Neuronal stem cell (in vitro differentiated cells): ENCODE results near the gene KRTAP5-6.

Source experiments
- DNase-seq: peaks from one replicate; pipeline ENCODE4 v3.0.0-alpha.2; 2013; ENCODE audit warnings: low spot score
- H2AFZ ChIP-seq: one replicate; pipeline ENCODE4 v1.6.1; 2013; ENCODE audit warnings: mild to moderate bottlenecking, low read length, inconsistent platforms
- H2AK5ac ChIP-seq: 2 replicates; pipeline ENCODE4 v1.6.1; 2013; ENCODE audit warnings: low read depth, mild to moderate bottlenecking, inconsistent platforms, low read length, moderate library complexity, mixed read lengths
- H2BK120ac ChIP-seq: 2 replicates; pipeline ENCODE4 v1.6.1; 2013; ENCODE audit warnings: low read depth, mild to moderate bottlenecking, inconsistent platforms, low read length, moderate library complexity, mixed read lengths
- H2BK12ac ChIP-seq: one replicate; pipeline ENCODE4 v1.6.1; 2013; ENCODE audit warnings: low read length, inconsistent platforms
- H2BK15ac ChIP-seq: 2 replicates; pipeline ENCODE4 v1.6.1; 2013; ENCODE audit warnings: mild to moderate bottlenecking, low read length, inconsistent platforms, mixed read lengths
- H2BK5ac ChIP-seq: one replicate; pipeline ENCODE4 v1.6.1; 2013; ENCODE audit warnings: inconsistent platforms, mild to moderate bottlenecking, low read length, moderate library complexity
- H3K14ac ChIP-seq: one replicate; pipeline ENCODE4 v1.6.1; 2013; ENCODE audit warnings: low read length, inconsistent platforms
- H3K18ac ChIP-seq: 2 replicates; pipeline ENCODE4 v1.6.1; 2013; ENCODE audit warnings: low read length, inconsistent platforms
- H3K23ac ChIP-seq: 2 replicates; pipeline ENCODE4 v1.6.1; 2013; ENCODE audit warnings: low read depth, mild to moderate bottlenecking, mixed read lengths, low read length, inconsistent platforms; ENCODE audit not compliant: poor library complexity
- H3K27ac ChIP-seq: replicated peaks from 3 replicates; pipeline ENCODE4 v1.5.1; 2013; ENCODE audit warnings: low read length, inconsistent platforms
- H3K27me3 ChIP-seq, 3 experiments: 2 replicates each; pipeline ENCODE4 v1.6.1; 2013; ENCODE audit warnings: low read length in 3 of 3, mild to moderate bottlenecking in 2 of 3, inconsistent platforms in 1 of 3, low read depth in 1 of 3, mixed read lengths in 1 of 3, moderate library complexity in 1 of 3; ENCODE audit not compliant: control insufficient read depth in 3 of 3, insufficient read depth in 3 of 3
- H3K36me3 ChIP-seq, 2 donors: replicated peaks in 1 of 2; 2 replicates each; pipeline ENCODE4 v1.6.1; 2013; ENCODE audit warnings: low read length in 2 of 2; ENCODE audit not compliant: control insufficient read depth in 2 of 2, insufficient read depth in 2 of 2
- H3K4ac ChIP-seq: 2 replicates; pipeline ENCODE4 v1.6.1; 2013; ENCODE audit warnings: inconsistent platforms, mild to moderate bottlenecking, low read length, moderate library complexity
- H3K4me1 ChIP-seq, 2 donors: 1 replicate in 1 of 2; 2 replicates in 1 of 2; pipeline ENCODE4 v1.6.1; 2013; ENCODE audit warnings: low read length in 2 of 2, low read depth in 1 of 2; ENCODE audit not compliant: control insufficient read depth in 2 of 2, insufficient read depth in 1 of 2
- H3K4me2 ChIP-seq: one replicate; pipeline ENCODE4 v1.6.1; 2013; ENCODE audit warnings: mild to moderate bottlenecking, low read length, inconsistent platforms; ENCODE audit not compliant: insufficient read depth, poor library complexity, severe bottlenecking
- H3K4me3 ChIP-seq, 2 donors: 2 replicates each; pipeline ENCODE4 v1.5.1; 2013; ENCODE audit warnings: low read length in 2 of 2, mild to moderate bottlenecking in 2 of 2, inconsistent platforms in 1 of 2, moderate library complexity in 1 of 2
- H3K79me1 ChIP-seq: one replicate; pipeline ENCODE4 v1.6.1; 2013; ENCODE audit warnings: low read depth, mild to moderate bottlenecking, inconsistent platforms, low read length, moderate library complexity
- H3K9ac ChIP-seq: one replicate; pipeline ENCODE4 v1.6.1; 2013; ENCODE audit warnings: mild to moderate bottlenecking, low read depth, low read length, inconsistent platforms; ENCODE audit not compliant: poor library complexity
- H3K9me3 ChIP-seq, 2 donors: replicated peaks in 1 of 2; 2 replicates each; pipeline versions ENCODE3 to v1.6.1; 2013; ENCODE audit warnings: low read length in 2 of 2, mild to moderate bottlenecking in 2 of 2, inconsistent platforms in 1 of 2, low read depth in 1 of 2, mixed read lengths in 1 of 2, moderate library complexity in 1 of 2; ENCODE audit not compliant: control insufficient read depth in 2 of 2, insufficient read depth in 1 of 2
- H4K8ac ChIP-seq: one replicate; pipeline ENCODE4 v1.6.1; 2013; ENCODE audit warnings: low read depth, mild to moderate bottlenecking, inconsistent platforms, low read length, moderate library complexity
- H4K91ac ChIP-seq: one replicate; pipeline ENCODE4 v1.6.1; 2013; ENCODE audit warnings: low read length, low read depth, mild to moderate bottlenecking, inconsistent platforms; ENCODE audit not compliant: poor library complexity
- WGBS, 2 donors: extraction: QIAGEN DNeasy Blood & Tissue Kit; methylation state at CpG; one replicate each; pipeline ENCODE4 v1.1.7; 2013; ENCODE audit warnings: missing lambda C conversion rate in 2 of 2, mixed read lengths in 1 of 2; ENCODE audit not compliant: insufficient read length in 2 of 2, insufficient replicate concordance in 1 of 2; ENCODE audit errors: extremely low coverage in 2 of 2; 5-methylcytosine and 5-hydroxymethylcytosine counted together

Gene KRTAP5-6

DNA sequence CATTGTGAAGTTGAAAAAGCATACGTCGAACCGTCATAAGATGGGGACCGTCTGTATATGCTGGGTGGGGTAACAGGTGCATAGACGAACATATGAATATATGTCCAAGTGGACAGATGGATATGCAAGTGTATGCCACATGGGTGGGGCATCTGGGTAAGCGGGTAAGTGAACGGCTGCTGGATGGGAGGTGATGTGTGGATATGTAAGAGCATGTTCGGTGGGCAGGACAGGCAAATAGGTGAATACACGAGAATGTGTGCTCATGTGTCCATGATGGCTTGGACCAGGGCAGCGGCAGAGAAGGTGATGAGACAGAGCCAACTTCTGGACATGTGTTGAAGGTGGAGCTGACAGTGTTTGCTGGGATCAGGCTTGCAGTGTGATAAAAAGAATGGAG is 41.4 kb downstream of the KRTAP5-6 start:
- Histone ChIP-seq H3K4ac (no peak overlapping the region), H3K4me2 (no peak overlapping the region), H3K18ac (no peak overlapping the region), H3K4me1 (peaks cover 0 to 2% of the 10 kb centered on the region in 2 donors), H3K4me3 (no peak overlapping the region), H2AFZ (no peak overlapping the region), H2BK12ac (no peak overlapping the region), H2BK15ac (no peak overlapping the region), H3K23ac (no peak overlapping the region), H2AK5ac (no peak overlapping the region), H3K14ac (no peak overlapping the region), H3K36me3 (no peaks in the 10 kb centered on the region), H3K27ac (no peak overlapping the region), H4K8ac (no peak overlapping the region), H2BK120ac (no peak overlapping the region), H3K9ac (no peak overlapping the region), H2BK5ac (no peak overlapping the region), H4K91ac (no peak overlapping the region), H3K79me1 (no peaks in the 10 kb centered on the region), H3K9me3 (peaks cover 0 to 6% of the 10 kb centered on the region in 2 donors), H3K27me3 (peaks cover 0 to 20% (median 8%) of the 10 kb centered on the region in 3 experiments)
- no peak for DNase-seq
- WGBS, 2 donors = no CpG with 5 or more reads among the region's 10 CpGs

DNA sequence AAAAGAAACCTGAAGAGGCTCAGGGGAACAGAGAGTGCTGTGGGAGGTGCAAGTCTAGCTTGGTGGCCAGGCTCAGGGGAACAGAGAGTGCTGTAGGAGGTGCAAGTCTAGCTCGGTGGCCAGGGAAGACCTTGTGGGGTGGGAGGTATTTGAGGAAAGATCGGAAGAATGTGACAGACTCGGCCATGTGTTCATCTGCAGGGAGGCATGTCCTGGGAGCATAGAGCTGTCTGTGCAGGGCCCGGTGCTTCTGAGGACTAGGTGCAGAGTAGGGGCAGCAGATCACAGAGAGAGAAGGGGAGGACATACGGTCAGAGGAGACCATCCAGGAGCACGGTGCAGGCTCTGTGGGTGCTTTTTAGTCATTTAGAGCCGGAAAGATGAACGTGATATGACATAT is 42.6 kb downstream of the KRTAP5-6 start:
- no peak overlapping the region for H2BK15ac ChIP-seq
- no peak overlapping the region for H2AFZ ChIP-seq
- peaks cover 0 to 2% of the 10 kb centered on the region in 2 donors for H3K4me1 ChIP-seq
- H3K23ac ChIP-seq = no peak overlapping the region
- peak overlapping the region; percentile 48 for H3K18ac ChIP-seq
- no peak overlapping the region for H2AK5ac ChIP-seq
- H3K4me2 ChIP-seq = no peak overlapping the region
- no CpG with 5 or more reads among the region's 8 CpGs for WGBS, 2 donors
- H3K79me1 ChIP-seq = no peaks in the 10 kb centered on the region
- H2BK120ac ChIP-seq = no peak overlapping the region
- H3K36me3 ChIP-seq = no peaks in the 10 kb centered on the region
- H3K27me3 ChIP-seq = peaks cover 0 to 9% (median 8%) of the 10 kb centered on the region in 3 experiments
- no peak overlapping the region for H3K14ac ChIP-seq
- peaks cover 0 to 6% of the 10 kb centered on the region in 2 donors for H3K9me3 ChIP-seq
- H3K4ac ChIP-seq = no peak overlapping the region
- no peak overlapping the region for H4K91ac ChIP-seq
- no peak overlapping the region for H3K9ac ChIP-seq
- no peak overlapping the region for H2BK12ac ChIP-seq
- no peak overlapping the region for H3K4me3 ChIP-seq
- H3K27ac ChIP-seq = no peak overlapping the region
- H4K8ac ChIP-seq = no peak overlapping the region
- no peak for DNase-seq
- H2BK5ac ChIP-seq = no peak overlapping the region

DNA sequence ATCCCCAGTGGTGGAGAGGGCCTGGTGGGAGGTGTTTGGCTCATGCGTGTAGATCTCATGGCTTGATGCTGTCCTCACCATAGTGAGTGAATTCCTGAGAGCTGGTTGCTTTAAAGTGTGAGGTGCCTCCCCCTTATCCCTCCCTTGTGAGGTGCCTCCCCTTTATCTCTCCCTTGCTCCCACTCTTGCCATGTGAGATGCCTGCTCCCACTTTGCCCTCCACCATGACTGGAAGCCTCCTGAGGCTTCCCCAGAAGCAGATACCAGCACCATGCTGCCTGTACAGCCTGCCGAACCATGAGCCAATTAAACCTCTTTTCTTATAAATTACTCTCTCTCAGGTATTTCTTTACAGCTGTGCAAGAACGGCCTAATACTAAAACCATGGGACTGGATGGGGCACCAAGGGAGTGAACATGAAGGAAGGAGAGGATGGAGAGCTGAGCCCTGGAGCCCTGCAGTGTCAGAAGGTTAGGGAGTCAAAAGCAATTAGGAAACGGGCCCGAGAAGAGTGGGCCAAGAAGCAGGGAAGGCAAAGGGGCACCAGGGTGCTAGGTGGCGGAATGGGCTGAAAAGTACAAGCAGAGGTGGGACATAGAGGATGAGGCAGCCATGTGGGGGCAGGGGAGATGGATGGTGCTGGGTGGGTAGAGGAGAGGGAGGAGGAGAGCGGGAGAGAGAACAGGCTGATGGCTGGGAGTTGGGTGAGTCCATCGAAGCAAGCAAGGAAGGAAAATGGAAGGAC is 44.0 kb downstream of the KRTAP5-6 start:
- Histone ChIP-seq H3K18ac (peak overlapping the region; percentile 32), H2AK5ac (no peak overlapping the region), H3K4me1 (peaks cover 0 to 2% of the 10 kb centered on the region in 2 donors), H2BK12ac (no peak overlapping the region), H3K4me2 (no peak overlapping the region), H3K27me3 (peaks cover 0 to 14% (median 0%) of the 10 kb centered on the region in 3 experiments), H3K27ac (no peak overlapping the region), H3K4ac (no peak overlapping the region), H3K79me1 (no peaks in the 10 kb centered on the region), H3K36me3 (peaks cover 0 to 2% of the 10 kb centered on the region in 2 donors), H3K23ac (no peak overlapping the region), H2BK120ac (no peak overlapping the region), H2AFZ (no peak overlapping the region), H2BK15ac (no peak overlapping the region), H3K9ac (no peak overlapping the region), H4K91ac (no peak overlapping the region), H2BK5ac (no peak overlapping the region), H3K14ac (no peak overlapping the region), H3K4me3 (no peak overlapping the region), H3K9me3 (peaks cover 0 to 13% of the 10 kb centered on the region in 2 donors), H4K8ac (no peak overlapping the region)
- no CpG with 5 or more reads among the region's 8 CpGs for WGBS, 2 donors
- no peak for DNase-seq

DNA sequence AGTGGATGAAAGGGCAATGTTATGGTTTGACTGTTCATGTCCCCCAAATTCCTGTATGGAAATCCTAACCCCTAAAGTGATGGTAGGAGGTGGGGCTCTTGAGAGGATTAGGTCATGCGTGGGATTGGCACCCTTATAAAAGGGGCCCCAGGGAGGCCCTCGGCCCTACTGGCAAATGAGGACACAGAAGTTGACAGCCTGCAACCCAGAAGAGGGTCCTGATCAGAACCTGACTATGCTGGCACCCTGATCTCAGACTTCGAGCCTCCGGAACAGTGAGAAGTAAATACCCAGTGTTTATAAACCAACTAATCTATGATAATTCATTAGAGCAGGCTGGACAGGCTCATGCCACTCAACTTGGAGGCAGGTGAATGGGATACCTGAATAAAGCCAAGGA is 44.7 kb downstream of the KRTAP5-6 start:
- H3K4me2 ChIP-seq = no peak overlapping the region
- no peak overlapping the region for H3K4ac ChIP-seq
- H4K8ac ChIP-seq = no peak overlapping the region
- peaks cover 0 to 11% of the 10 kb centered on the region in 2 donors for H3K9me3 ChIP-seq
- peaks cover 0 to 3% of the 10 kb centered on the region in 2 donors for H3K36me3 ChIP-seq
- H3K27ac ChIP-seq = no peak overlapping the region
- H3K79me1 ChIP-seq = no peaks in the 10 kb centered on the region
- no peak overlapping the region for H2BK15ac ChIP-seq
- H3K23ac ChIP-seq = no peak overlapping the region
- no peak overlapping the region for H3K9ac ChIP-seq
- H3K14ac ChIP-seq = no peak overlapping the region
- H3K4me1 ChIP-seq = peaks cover 0 to 2% of the 10 kb centered on the region in 2 donors
- no peak overlapping the region for H4K91ac ChIP-seq
- H2BK5ac ChIP-seq = no peak overlapping the region
- H2AFZ ChIP-seq = no peak overlapping the region
- DNase-seq = no peak
- H3K27me3 ChIP-seq = peaks cover 0 to 14% (median 2%) of the 10 kb centered on the region in 3 experiments
- no CpG with 5 or more reads among the region's 4 CpGs for WGBS, 2 donors
- no peak overlapping the region for H2AK5ac ChIP-seq
- no peak overlapping the region for H2BK120ac ChIP-seq
- no peak overlapping the region for H2BK12ac ChIP-seq
- no peak overlapping the region for H3K18ac ChIP-seq
- H3K4me3 ChIP-seq = no peak overlapping the region
